OCI-LY3 (cell line): ENCODE results near the gene CYCS.

Experiments used
- EZH2phosphoT487 ChIP-seq: fragments of 200-600 bp; shearing (Covaris generic); IDR thresholded peaks from 2 replicates; pipeline ENCODE4 v1.6.1; 2018; ENCODE audit warnings: antibody characterized with exemption, mixed run types, low read depth
- TF ChIP-seq, protein P1 (sequence below): fragments of 200-600, 300-600 bp; sonication (generic); IDR thresholded peaks from 2 replicates; pipeline ENCODE4 v1.5.1; 2014; ENCODE audit warnings: antibody characterized with exemption, low read length, low read depth

DNA sequence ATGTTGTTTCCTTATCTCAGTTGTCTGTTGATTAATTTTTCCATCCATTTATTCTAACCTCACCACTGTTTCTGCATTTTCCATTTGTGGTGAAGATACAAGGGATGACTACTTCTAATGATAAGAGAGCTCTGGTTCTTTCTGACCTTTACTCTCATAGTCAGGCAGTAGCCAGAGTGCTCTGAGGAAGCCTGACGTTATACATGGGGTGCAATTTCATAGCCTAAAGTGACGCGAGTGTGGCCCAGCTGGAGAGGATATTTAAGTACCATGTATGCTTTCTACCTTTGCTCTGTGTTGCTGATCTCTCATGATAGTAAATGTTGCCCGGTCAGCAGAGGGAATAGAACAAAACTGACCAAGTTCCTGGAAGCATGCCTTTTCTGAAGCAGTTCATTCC is 33.9 kb upstream of the CYCS start:
- TF ChIP-seq, protein P1, sequence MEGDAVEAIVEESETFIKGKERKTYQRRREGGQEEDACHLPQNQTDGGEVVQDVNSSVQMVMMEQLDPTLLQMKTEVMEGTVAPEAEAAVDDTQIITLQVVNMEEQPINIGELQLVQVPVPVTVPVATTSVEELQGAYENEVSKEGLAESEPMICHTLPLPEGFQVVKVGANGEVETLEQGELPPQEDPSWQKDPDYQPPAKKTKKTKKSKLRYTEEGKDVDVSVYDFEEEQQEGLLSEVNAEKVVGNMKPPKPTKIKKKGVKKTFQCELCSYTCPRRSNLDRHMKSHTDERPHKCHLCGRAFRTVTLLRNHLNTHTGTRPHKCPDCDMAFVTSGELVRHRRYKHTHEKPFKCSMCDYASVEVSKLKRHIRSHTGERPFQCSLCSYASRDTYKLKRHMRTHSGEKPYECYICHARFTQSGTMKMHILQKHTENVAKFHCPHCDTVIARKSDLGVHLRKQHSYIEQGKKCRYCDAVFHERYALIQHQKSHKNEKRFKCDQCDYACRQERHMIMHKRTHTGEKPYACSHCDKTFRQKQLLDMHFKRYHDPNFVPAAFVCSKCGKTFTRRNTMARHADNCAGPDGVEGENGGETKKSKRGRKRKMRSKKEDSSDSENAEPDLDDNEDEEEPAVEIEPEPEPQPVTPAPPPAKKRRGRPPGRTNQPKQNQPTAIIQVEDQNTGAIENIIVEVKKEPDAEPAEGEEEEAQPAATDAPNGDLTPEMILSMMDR = no peak
- TF ChIP-seq EZH2phosphoT487 = no peak
